GM18507 (cell line): Measurements from ENCODE around the gene TTC9.

Experiments
- DNase-seq: peaks from one replicate; pipeline ENCODE4 v3.0.0; 2011; ENCODE audit warnings: low read depth; ENCODE audit not compliant: insufficient read length; ENCODE audit errors: extremely low spot score
- FAIRE-seq: peaks from 2 replicates; lab custom pipeline; 2011; peaks lifted over from hg19 to GRCh38; lab: Jason Lieb, UNC

The TTC9 gene

GRCh38 chr14:70642303-70643235 lies 853 bp downstream of the TTC9 start:
- peak; percentile 89 for FAIRE-seq
- DNase-seq: peak; percentile 58

- FAIRE-seq (no peak), DNase-seq (no peak)
Observed at GRCh38 chr14:70643967-70644366, 2.3 kb downstream of the TTC9 start.

GRCh38 chr14:70645892-70646291 lies 4.2 kb downstream of the TTC9 start:
- peak; percentile 33 for FAIRE-seq
- DNase-seq: no peak

- no peak for DNase-seq
Observed at GRCh38 chr14:70646705-70647104, 5.0 kb downstream of the TTC9 start.

GRCh38 chr14:70648346-70648745 lies 6.6 kb downstream of the TTC9 start:
- DNase-seq (no peak), FAIRE-seq (no peak)

More at GRCh38 chr14:70646705-70647104, 5.0 kb downstream of the TTC9 start:
- no peak for FAIRE-seq

GRCh38 chr14:70649803-70650202 lies 8.1 kb downstream of the TTC9 start:
- no peak for DNase-seq
- FAIRE-seq: no peak

- FAIRE-seq (peak; percentile 67), DNase-seq (no peak)
Observed at GRCh38 chr14:70651522-70651921, 9.8 kb downstream of the TTC9 start.

- no peak for DNase-seq
- peak; percentile 48 for FAIRE-seq
Observed at GRCh38 chr14:70652871-70653270, 11.2 kb downstream of the TTC9 start.

- DNase-seq (no peak), FAIRE-seq (no peak)
Observed at GRCh38 chr14:70653662-70654061, 11.9 kb downstream of the TTC9 start.

- DNase-seq (no peak), FAIRE-seq (no peak)
Observed at GRCh38 chr14:70654632-70655031, 12.9 kb downstream of the TTC9 start.

- DNase-seq (peak; percentile 67), FAIRE-seq (peak; percentile 99)
Observed at GRCh38 chr14:70655110-70655826, 13.6 kb downstream of the TTC9 start.

- DNase-seq (no peak), FAIRE-seq (peak; percentile 92)
Observed at GRCh38 chr14:70658899-70659298, 17.2 kb downstream of the TTC9 start.

- DNase-seq (no peak), FAIRE-seq (peak; percentile 92)
Observed at GRCh38 chr14:70660967-70661893, 19.5 kb downstream of the TTC9 start.

- FAIRE-seq: no peak
Observed at GRCh38 chr14:70662080-70662479, 20.4 kb downstream of the TTC9 start.

GRCh38 chr14:70662816-70663215 lies 21.1 kb downstream of the TTC9 start:
- no peak for FAIRE-seq
- DNase-seq: no peak

More at GRCh38 chr14:70662080-70662479, 20.4 kb downstream of the TTC9 start:
- no peak for DNase-seq

GRCh38 chr14:70663707-70664179 lies 22.0 kb downstream of the TTC9 start:
- no peak for DNase-seq
- FAIRE-seq: peak; percentile 95

- FAIRE-seq: peak; percentile 18
- no peak for DNase-seq
Observed at GRCh38 chr14:70664698-70665447, 23.2 kb downstream of the TTC9 start.

- DNase-seq (peak; percentile 46), FAIRE-seq (peak; percentile 97)
Observed at GRCh38 chr14:70665448-70666360, 24.0 kb downstream of the TTC9 start.
